Lung microvascular endothelial cell (primary cell): ENCODE measurements around the gene YWHAQ. TPM values are rescaled to one million over a fixed set of nuclear protein-coding genes. Genes with fewer than 3 reads are reported as not detected.

Experiments used
- DNase-seq, 2 donors: peaks; one replicate each; pipeline versions ENCODE4 v3.0.0 to v3.0.0-alpha.2; 2010; ENCODE audit warnings: low read depth in 2 of 2
- total RNA-seq: library from RNA; depleted of rRNA; stranded (reverse); fragments of >200 nt; gene quantifications from 2 replicates; pipeline ENCODE4 v1.2.1, GENCODE V29; 2014

Gene YWHAQ
- total RNA-seq, 1 donor from 2014 or later, result 152 TPM

DNA sequence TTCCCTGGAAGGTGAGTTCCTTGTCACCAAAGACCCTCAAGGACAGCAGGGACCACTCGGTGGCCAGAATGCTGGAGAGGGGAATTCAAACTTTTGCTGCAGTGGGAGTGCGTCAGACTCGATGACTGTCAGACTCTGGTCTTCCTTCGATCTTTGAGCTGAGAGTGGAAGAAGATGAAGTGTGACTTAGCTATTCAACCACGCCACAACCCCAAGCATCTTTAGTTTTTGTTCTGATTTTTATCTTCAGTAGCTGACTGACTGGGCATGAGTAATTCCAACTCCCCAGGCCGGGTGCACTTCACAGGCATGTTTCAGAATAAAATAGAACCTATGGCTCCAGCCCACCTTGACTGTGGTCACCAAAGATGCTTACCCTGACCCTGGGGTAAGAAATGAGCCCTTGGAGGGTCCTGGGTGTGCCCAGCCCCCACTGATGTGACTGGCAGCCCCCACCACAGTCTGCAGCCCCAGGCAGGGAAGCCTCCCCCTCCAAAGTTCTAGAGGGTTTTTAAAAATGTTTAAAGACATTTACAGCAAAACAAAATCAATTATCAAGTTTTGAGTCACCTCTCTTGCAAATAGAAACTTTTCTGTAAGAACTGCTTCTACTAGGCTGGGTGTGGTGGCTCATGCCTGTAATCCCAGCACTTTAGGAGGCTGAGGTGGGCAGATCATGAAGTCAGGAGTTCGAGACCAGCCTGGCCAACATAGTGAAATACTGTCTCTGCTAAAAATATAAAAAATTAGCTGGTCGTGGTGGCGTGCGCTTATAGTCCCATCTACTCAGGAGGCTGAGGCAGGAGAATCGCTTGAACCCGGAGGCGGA lies 24.9 kb upstream of the YWHAQ start:
- peak in 1 of 2 donors; percentile 88 for DNase-seq

DNA sequence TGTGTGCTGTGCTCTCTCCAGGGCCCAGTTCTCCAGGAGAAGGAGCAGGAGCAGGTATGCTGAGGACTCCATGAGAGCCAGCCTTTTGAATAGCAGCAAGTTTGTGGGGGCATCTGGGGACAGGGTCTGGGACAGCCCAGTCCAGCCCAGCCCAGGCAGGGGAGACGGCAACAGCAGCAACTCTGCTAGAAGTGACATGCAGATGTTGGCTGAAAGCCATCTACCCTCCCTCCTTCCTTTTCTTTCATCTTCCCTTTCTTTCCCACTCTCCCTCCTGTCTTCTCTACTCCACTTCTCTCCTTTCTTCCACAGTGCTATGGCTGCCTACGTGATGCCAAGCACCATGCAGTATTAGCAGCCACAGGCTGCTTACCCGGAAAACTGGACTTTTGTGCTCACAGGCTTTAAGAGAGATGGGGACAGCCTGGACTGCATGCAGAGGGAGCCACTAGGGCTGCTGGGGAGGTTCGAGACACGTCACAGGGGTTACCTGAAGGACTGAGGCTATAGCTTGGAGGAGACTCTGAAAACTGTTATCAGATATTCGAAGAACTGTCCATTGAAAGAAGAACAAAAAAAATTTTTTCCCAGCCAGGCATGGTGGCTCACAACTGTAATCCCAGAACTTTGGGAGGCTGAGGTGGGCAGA lies 23.8 kb upstream of the YWHAQ start:
- DNase-seq, result peak in 1 of 2 donors; percentile 23

DNA sequence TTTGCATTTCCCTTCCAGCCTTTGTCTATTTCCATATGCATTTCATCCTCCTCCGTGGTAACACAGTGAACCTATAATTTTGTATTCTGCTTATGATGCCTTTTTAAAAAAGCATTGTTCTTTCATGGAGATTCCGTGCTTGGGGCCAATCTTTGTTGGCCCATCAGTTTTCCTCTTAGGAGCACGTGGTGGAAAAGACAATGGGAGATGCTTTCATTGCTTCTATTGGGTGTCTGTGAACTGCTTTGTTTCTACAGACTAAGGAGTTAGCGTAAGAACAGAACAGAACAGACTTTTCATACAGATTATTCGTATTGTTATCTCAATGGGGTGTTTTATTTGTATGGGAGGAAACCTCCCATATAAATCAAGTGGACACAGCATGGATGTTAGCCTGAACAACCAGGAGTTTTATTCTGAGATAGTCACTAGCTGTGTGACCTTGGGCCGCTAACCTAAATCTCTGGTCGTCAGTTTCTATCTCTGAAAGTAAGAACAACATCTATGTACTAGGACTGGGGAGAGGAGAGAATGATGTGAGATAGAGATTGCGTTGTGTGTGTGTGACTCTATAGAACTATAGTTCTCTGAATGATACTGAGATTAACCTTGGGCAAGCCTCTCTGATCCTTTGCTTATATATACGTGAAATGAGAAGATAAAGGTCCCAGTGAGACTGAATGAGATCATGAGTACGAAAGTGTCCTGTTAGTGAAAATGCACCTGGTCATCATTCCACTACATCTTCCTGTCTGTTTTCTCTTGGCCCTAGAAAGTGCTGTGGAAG lies 22.9 kb upstream of the YWHAQ start:
- DNase-seq, result peak in 1 of 2 donors; percentile 14

DNA sequence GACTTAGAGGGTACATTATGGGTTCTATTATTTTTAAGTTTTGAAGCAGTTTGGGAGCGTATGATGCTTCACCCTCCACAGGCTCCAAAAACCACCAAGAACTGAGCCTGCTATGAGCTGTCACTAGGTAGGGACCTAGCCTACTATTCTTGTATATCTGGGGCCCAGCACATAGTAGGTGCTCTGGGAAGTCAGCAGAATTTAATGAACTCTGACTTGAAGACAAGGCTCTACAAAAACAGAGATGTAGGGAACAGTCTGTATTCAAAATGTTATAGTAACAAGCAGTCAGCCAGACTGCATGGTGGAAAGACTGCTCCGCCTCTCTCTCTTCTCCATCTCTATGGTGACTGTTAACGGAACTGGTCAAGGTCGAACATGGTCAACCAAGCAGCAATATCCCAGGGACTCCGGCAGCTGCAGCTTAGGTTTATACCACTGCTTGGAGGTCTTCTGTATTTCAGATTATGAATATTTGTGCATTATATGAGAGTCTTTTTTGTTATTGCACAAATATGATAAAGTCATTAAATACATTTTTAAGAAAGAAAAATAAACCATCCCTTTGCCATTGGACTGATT lies 22.2 kb upstream of the YWHAQ start:
- no peak for DNase-seq

DNA sequence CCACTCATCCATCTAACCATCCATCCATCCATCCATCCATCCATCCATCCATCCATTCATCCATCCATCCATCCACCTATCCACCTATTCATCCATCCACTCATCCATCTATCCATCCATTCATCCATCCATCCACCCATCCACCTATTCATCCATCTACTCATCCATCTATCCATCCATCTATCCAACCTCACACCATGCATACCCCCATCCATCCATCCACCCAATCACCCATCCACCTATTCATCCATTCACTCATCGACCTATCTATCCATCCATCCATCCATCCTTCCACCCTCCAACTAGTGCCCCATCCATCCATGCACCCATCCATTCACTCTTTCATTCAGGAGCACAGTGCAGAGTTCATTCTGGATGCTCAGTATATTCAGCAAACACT lies 21.5 kb upstream of the YWHAQ start:
- no peak for DNase-seq

DNA sequence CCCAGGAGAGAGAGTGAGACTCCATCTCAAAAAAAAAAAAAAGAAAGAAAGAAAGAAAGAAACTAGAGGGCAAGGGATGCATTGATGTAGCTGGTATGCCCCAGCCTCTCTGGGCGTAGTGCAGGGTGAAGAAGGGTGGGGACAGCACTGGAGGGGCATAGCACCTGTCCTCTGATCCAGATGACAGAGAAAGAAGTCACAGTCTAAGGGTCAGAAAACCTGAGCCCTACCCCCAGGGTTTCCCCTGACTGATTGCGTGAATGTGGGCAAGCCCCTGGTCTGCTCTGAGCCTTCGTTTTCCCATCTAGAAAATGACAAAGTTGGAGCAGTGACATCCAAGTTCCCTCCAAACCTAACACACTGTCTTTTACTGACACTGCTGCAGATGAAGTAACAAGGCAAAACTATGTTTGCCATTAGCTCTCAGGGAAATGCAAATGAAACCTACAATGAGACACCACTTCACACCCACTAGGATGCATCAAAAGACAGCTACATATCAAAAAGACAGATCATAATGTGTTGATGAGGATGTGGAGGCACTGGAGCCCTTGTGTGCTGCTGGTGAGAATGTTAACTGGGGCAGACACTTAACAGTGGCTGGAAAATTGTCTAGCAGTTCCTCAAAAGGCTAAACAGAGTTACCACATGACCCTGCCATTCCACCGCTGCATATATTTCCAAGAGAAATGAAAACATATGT lies 19.5 kb upstream of the YWHAQ start:
- DNase-seq, result no peak

DNA sequence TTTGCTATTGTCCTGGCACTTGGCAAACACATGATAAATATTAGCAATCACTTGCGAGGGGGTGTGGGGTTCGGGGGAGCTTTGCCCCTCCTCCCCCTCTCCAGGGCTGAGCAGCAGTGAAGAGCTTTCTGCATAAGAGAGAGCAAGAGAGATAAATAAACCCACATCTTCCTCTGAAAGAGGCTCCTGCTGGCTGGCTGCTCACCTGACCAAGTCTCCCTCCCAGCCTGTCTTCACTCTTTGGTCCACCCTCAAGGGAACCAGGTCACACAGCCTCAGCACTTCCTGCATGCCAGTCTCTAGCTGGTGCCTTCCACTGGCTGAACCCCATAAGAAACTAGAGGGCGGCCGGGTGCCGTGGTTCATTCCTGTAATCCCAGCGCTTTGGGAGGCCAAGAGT lies 18.5 kb upstream of the YWHAQ start:
- DNase-seq, result no peak

DNA sequence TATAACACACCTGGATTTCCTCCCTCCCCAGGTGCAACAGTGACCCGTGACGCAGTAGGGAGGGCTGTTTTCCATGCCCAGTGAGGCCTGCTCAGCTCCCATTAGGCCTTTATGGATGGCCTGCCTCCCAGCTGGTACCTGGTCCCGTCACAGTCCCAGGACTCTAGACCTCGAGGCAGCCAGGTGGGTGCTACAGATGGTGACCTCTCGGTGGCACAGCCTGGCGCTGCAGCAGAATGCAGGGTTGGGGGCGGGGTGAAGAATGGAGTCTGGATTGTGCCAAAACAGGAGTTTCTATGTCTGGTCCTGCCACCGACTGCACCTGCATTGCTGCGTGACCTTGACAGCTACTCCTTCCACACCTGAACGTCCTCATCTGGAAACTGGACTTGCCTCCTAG lies 18.0 kb upstream of the YWHAQ start:
- DNase-seq, result no peak

DNA sequence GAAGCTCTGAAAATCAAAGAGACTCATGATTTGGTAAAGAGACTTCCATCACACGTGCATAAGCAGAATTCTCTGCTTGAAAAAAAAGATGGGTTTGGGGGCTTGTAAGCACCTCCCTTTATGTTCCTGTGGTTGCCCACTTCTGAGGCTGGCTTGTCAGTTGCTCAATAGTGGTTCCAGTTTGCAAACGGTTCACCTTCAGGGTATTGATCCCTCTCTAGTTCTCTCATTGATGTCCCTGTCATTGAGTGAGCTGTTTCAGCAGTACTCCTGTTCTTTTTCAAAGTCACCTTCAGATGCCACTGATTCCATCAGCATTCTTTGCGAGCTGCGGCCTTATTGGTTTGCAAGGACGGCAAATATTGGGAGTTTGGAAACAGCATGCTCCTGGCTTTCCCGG lies 17.1 kb upstream of the YWHAQ start:
- DNase-seq, result no peak

DNA sequence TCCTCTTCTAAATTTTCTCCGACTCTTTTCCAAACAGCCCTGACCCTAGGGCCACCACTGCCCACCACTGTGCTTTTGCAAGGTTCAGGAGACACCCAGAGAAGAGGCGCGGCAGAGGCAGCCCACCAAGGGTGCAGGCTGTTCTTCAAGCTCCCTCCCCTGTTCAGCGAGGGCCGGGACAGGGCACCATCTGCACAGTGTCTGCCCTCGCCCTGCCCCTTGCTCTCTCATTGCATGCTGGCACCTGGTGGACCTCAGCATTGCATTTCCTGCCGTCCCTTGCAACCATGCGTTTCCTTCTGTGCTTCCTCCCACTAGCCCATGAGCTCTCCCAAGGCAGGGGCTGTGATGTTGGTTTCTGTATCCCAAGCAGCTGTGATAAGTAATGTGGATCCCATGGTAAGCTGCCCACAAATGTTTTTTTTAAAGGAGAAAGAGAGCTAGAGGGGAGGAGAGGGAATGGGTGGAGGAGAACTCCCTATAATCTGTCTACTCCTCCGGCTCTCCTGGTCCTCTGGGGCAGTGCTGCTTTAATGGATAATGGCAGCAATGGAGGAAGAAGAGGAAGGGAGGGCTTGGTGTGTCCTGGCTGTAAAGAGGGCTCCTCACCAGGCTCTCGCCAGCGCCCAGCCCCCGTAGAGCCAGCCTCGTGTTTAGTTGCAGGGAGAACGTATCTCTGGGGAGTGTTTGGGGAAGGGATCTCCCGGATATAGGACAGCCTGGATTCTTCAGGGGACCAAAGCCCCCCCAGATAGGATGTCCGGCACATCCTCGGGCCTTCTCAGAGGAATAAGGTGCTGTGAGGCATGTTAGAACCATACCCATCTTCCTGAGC lies 15.6 kb upstream of the YWHAQ start:
- DNase-seq, result no peak

DNA sequence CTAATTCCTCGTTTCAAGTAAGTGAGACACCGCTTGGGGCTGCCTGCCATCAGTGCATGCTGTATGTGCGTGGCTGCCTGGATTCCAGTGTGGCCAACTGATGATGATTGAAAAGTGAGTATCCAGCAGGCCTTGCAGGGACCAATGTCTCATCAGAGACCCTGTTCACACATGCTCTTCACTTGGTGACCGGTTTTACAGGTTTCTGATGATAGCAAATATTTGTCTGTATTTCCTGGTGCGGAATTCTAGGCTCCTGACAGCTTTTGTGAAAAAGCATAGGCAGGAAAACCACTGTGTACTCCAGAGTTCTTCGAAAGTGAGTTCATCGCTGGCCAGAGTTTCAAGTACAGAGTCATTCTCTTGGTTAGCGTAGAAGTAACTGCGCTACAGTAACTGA lies 13.8 kb upstream of the YWHAQ start:
- no peak for DNase-seq

DNA sequence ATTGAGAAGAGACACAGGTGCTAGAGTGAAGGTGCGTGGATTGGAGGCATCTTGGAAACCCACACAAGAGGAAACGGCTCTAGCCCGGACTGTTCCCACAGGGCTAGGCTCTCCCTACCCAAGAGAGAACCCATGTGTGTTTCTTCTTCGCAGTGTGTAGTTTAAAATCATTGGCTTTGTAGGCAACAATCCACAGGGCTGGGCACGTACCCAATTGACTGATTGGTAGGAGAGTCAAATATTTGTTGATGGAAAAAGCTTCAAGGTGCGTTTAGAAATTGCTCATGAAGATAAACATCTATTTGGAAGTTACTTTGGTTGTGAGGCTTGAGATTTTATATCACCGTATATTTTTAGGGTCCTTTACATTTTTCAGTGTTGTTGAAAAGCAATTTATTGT lies 13.2 kb upstream of the YWHAQ start:
- DNase-seq, result no peak

DNA sequence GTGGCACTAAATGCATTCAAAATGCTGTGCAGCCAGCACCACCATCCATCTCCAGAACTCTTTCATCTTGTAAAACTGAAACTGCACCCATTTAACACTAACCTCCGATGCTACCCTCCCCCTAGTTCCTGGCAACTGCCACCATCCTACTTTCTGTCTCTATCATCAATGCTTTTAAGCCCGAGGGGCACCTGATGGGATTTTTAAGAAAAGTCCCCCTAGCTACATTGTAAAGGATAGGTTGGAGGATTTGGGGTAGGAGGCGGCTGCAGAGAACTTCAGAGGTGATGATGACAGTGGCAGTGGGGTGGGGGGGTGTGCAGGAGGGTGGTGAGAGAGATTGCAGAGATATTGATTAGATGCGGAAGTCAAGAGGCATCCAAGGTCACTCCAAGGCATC lies 10.8 kb upstream of the YWHAQ start:
- DNase-seq, result no peak

DNA sequence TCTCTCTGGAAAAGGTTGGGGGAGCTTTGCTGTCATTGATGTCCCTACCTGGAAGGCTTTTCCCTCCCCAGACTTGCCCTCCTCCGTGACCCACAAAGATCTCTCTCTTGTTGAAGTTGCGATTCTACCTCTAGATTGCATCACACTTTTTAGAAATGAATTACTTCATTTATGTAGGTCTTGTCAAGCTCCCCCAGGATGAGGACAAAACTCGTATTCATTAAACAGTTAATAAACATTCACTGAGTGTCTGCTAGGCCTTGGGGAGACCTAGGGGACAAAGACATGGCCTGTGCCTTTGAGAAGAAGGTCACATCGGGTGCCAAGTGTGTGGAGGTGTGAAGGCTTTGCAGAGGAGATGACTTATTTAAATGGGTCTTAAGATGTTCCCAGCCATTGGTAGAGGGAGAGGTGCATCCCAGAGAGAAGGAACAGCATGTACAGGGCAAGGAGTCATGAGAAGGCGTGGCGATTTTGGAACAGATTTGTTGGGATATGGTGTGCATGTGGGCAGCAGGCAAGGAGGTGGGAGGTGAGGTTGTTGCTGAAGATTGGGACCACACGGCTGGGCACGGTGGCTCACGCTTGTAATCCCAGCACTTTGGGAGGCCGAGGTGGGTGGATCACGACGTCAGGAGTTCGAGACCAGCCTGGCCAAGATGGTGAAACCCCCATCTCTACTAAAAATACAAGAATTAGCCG lies 9.8 kb upstream of the YWHAQ start:
- DNase-seq, result no peak

DNA sequence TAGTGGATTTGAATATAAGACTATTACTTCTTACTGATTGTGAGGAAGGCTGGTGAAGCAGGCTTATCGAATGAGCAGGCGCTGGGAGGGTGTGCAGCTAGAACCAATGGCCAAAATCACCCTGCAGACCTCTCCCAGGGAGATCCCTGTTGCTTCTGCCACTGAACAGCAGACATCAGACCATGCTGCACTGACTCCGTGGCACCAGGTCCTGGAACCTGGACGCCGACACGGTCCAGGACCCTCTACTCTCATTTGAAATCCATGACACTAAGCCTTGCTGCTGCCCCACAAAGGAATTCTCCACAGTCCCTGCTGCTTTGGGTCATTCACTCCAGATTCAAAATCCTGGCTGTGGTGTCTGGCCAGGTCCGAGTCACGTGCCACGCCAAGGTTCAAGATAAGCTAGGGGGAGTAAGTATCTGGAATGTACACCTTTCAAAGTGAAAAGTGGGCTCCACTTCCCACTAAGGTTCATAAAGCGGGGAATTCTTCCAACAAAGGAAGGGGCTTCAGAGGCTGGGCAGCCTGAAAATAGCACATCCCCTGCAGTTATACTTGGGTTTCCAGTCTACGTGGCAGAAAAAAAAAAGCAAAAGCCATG lies 9.0 kb upstream of the YWHAQ start:
- no peak for DNase-seq

DNA sequence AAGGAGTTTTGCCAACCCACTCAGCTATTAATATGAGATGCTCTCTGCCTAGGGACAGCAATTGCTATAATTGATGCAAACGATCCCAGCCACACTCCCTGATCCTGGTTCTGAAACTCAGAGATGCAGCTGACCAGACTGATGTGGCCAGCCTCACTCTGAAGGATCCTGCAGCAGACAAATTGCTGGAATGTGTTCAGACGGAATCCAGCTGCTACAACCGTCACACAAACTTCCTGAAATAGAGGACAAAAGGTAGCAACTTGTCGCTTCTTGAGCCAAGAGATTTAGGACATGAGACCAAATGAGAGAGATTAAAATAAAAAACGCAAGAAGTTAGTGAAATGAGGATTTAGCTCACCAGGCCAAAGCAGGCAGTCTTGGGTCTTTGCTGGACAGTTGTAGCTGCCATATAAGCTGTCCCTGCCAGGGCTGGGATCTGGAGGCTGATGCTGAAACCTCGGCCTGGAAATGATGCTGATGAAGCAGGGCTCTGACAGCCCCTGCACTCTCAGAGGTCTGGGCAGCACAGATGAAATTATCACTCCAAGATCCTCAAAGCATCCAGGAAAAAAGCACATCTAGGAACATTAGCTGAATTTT lies 8.3 kb upstream of the YWHAQ start:
- peak in 1 of 2 donors; percentile 32 for DNase-seq

DNA sequence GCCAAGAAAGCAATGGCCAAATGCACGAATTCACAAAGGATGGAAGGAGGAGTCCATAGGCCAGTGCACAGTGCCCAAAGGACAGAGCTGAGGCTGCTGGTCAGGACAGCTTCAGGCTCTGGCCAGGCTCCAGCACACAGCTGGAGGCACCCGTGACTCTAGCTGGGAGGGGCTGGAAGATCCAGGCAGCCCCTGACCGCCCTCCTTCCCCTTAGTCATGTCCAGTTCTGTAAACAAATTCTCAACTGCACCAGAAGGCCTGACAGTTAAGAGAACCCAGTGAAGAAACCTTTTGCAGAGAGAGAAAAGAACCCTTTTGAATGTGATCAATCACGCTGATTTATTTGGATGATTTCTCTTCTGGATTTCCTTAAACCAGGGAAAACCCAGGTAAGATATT lies 7.7 kb upstream of the YWHAQ start:
- peak; percentile 41 to 95 for DNase-seq

DNA sequence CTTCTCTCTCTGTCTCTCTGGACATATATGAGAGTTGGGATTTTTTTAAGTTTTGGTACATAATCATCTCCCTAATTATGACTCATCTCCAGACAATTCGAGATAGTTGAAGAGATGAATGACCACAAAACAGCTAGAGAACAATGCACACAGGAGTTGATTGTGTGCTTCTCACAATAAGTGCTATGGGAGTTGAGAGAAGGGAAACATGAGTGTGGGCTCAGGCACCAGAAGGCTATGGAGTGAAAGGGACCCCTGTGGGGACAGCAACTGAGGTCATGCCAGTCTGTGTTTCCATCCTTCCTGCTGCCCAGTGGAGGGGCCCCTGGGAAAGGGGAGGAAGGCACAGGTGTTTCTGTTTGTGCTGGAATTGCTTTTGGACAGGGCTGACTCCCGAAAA lies 6.5 kb upstream of the YWHAQ start:
- DNase-seq, result peak; percentile 25 to 76

DNA sequence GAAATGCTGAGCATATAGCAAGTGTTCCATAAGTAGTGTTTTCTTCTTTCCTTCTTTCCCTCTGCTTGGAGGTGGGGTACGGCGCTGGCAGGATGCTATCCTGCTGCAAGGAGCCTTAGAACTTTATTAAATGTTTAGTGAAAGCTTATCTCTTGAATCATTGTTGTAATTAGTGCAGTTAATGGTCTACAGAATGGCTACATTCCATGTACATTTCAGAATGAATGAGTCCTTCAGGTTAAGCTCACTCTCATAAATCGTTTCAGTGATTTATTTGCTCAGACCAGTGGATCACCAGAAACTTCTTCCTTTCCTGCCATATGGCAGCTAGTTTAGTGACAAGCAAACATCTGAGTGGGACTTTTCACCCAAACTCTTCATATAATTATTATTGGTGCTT lies 3.3 kb upstream of the YWHAQ start:
- DNase-seq, result no peak
